Esophagus squamous epithelium (tissue), 4 donors: Measurements from ENCODE around the gene LPP.

Source experiments
- CTCF ChIP-seq, 6 experiments: fragments of 450-650 bp in 4 of 6; fragments of 200-600 bp in 2 of 6; sonication (generic) in 2 of 6; IDR thresholded peaks; one replicate each; pipeline ENCODE4 v1.5.1; 2016 to 2019; ENCODE audit warnings: antibody characterized with exemption in 6 of 6, mild to moderate bottlenecking in 4 of 6, moderate library complexity in 4 of 6
- POLR2A ChIP-seq, 4 donors: fragments of 450-650 bp; IDR thresholded peaks; one replicate each; pipeline ENCODE4 v1.6.1; 2017; ENCODE audit warnings: antibody characterized with exemption in 4 of 4, mild to moderate bottlenecking in 4 of 4, moderate library complexity in 3 of 4

GRCh38 chr3:188362405-188362831 lies 208.5 kb downstream of the LPP start:
- TF ChIP-seq CTCF (IDR thresholded peaks at IDR 0.05) (peak in 4 of 6 experiments; percentile 7 to 47 (median 14)), POLR2A (IDR thresholded peaks at IDR 0.05) (no peak)
